ENCODE results near the gene STK40.

Gene STK40

DNA sequence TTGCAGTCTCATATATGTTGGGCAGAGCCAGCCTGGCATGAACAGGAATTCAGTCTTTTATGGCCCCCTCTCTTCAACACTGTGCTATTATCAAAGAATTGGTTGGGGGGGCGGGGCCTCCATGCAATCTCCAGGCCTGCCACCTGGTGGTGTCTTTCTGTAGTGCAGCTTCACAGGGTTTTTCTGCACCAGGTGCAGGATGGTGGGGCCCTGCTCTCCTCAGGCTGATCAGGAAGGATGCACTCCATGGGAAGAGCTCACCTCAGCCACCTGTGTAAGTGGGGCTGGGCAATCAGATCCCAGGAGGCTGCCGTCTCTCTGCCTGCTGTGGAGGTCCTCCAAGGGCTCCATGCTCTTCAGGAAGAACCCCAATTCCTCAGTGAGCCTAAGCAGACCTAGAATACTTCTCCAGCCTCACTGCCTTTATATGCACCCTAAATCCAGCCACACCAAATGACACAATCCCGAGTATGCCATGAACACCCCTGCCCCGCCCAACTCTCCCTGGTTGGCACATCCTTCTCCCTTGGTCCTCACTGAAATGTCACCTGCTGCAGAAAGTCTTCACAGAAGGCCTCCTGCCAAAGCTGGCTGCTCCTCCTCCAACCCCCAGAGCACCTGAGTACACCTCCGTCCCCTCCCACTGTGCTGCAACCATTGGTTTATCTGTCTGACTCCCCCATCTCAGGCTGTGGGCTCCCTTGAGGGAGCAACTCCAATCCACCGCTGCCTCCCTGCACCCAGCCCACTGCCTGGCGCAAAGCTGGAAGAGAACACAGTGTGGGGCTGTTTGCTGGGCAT lies 16.5 kb downstream of the STK40 start:
- peak; percentile 64 to 80 for DNase-seq (ENCODE audit: low read depth in 2 of 2)

DNA sequence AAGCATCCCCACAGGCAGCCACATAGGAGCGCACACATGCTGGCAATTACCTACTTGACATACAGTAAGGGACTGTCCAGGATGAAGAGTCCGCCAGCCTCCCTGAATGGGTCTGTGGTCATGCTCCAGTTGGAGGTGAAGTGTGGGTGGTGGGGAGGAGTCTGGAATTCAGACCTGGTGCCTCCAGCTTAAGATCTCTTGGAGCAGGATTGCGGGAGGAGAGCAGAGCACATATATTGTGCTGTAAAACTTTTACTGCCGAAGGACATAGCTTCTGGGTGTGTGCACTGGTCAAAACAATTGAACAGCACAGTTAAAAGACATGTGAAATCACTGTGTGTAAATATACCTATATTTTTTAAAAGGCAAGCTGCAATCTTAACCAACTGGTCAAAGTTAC lies 17.9 kb downstream of the STK40 start:
- DNase-seq (ENCODE audit: low read depth in 2 of 2) = no peak

DNA sequence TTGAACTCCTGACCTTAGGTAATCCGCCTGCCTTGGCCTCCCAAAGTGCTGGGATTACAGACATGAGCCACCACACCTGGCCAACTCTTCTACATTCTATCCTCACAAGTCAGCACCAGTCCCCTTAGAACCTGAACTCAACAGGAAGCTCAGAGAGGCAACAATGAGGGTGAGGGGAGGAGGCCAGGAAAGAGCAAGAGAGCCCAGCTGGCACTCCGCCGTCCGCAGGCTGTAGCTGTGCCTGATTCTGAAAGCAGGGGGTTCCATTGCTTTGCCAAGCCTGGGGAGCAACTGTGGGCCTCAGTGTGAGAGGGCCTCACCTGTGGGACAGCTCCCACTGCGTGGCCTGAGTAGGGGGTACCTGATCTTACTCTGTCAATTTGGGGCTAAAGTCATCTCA lies 18.7 kb downstream of the STK40 start:
- no peak for DNase-seq (ENCODE audit: low read depth in 2 of 2)

DNA sequence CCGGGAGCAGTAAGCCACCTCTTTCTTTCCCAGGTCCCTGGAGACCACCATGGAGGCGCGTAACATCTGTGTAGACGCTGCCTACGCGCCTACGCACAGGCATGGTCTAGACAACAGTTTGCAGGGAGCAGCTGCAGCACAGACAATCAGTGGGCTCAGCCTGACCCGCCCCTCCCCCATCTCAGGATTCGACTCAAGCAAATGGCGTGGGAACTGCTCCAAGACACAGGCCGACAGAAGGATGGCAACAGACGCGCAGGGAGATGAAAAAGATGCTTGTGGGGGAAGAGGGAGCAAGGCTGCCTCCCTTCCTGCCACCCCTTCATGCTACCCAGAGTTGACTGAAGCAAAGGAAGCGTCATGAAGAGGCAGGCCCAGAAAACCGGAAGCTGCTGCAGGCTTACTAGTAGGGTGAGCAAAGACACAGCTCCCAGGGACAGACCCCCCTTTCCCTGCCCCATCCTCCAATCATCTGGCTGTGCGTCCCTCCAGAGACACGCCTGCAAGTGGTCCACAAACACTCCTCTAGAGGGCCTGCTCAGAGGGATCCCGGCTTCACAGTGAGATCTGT lies 19.5 kb downstream of the STK40 start:
- no peak for DNase-seq (ENCODE audit: low read depth in 2 of 2)

DNA sequence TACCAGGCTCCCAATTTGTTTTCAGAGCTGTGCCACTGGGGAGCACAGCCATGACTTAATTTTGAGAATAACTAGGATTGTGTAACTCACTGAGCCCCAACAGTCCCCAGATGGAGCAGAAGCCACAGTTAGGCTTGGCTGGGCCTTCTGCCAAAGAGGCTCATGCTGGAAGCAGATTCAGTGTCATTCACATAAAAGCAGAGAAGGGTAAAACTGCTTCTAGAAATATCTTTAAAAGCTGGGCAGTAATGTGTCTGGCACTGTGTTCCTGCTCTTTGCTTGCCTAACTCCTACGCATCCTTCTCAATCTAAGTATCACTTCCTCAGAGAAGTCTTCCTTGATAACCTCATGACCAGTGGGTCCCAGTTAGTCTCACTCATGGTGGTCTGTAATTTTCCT lies 20.3 kb downstream of the STK40 start:
- no peak for DNase-seq (ENCODE audit: low read depth in 2 of 2)

GRCh38 chr1:36359911-36360550 lies 25.7 kb downstream of the STK40 start:
- no peak for DNase-seq (ENCODE audit: low read depth in 2 of 2)

DNA sequence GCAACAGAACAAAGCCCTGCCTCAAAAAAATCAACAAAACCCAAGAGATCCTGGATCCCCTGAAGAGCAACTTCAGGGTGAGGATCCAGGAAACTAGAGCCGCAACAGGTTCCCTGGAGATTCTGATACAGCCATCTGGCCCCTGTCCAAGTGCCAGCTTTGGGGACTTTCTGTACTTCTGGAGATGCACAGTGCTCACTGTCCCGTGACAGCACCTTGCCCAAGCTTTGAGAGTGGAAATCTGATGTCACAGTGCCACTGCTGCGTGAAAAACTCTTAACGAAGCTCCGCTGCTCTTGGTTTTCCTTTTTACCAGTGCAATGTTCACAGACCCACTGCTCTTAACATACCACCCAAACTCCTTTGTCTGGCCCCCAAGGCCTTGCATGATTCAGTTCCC lies 26.3 kb downstream of the STK40 start:
- no peak for DNase-seq (ENCODE audit: low read depth in 2 of 2)

- no peak for DNase-seq (ENCODE audit: low read depth in 2 of 2)
These were observed 27.1 kb downstream of the STK40 start for GRCh38 chr1:36358514-36359084.

GRCh38 chr1:36355811-36356210 lies 29.9 kb downstream of the STK40 start:
- no peak for DNase-seq (ENCODE audit: low read depth in 2 of 2)

DNA sequence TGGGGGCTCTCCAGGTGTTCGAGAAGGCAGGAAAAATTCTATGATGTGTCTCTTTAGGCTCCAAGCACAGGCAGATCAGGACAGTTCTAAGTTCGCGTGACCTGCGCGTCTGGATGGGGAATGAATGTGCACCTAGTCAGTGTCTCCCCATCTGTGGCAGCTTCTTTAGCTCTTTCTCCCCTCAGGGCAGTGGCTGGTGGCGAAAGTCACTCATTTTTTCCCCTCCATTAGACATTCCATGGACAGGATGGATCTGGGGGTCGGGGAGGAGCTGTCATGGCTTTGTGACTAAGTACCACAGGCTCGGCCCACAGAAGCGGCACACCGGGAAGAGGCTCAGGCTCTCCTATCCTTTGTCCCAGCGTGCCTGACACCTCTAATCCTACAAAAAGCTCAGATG lies 31.2 kb downstream of the STK40 start:
- DNase-seq (ENCODE audit: low read depth in 2 of 2) = no peak

- DNase-seq (ENCODE audit: low read depth in 2 of 2) = no peak
These were observed 32.5 kb downstream of the STK40 start for GRCh38 chr1:36352910-36353878.

- DNase-seq (ENCODE audit: low read depth in 2 of 2) = no peak
These were observed 33.4 kb downstream of the STK40 start for GRCh38 chr1:36352125-36352909.

DNA sequence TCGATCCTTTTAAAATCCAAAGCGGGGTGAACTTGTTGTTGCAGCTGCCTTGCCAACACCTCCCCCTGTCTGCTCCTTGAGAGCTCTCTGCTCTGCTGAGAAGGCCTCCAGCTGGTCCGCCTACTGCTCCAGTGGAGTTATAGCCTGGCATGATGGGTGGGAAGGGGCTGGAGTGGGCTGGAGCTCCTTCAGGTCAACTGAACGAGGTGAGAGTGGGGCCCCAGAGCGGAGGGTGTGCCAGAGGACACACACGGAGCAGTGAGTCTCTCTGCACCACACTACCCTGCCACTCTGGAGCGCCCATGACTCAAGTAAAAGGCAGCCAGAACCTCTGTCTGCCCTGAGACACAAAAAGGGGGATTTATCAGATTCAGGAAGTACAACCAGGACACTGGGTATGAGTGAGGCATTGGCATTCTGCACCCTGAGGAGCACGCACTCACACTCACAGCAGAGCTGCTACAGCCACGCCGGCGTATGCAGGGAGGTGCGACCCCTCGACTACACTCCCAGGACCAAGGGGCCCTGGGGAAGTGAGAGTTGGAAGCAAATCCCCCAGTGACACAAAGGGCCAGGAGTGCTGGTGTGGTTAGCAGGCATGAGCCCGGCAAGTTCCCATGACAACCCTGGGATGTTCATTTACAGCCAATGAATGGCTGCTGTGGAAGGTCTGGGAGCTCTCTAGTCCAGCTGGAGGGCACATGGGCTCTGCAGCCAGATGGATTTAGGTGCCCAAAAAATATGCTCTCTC lies 34.3 kb downstream of the STK40 start:
- DNase-seq (ENCODE audit: low read depth in 2 of 2) = no peak

DNA sequence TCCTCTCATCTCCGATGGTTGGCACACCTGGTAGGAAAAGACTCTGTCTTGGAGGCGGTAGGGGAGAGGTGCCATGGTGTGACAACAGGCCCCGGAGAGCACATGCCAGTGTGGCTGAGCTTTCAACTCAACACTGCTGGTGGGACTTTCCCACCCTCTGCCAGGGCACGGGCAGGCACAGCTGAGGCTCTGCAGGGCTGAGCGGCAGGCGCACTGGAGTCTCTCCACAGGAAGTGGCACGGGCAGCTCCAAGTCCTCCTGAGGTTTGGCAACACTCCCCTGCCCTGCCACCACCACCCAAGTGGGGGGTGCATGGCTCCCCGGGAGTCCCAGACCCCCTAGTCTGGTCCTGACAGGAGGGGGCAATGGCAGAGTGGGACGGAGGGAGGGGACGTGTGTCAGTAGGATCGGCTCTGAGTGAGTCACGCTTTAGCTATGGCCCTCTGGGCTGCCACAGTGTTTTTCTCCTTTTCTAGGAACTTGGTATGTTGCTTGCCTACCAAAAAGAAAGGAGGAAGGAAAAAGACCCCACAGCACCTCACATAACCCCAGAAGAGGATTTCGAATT lies 35.0 kb downstream of the STK40 start:
- DNase-seq (ENCODE audit: low read depth in 2 of 2) = no peak

DNA sequence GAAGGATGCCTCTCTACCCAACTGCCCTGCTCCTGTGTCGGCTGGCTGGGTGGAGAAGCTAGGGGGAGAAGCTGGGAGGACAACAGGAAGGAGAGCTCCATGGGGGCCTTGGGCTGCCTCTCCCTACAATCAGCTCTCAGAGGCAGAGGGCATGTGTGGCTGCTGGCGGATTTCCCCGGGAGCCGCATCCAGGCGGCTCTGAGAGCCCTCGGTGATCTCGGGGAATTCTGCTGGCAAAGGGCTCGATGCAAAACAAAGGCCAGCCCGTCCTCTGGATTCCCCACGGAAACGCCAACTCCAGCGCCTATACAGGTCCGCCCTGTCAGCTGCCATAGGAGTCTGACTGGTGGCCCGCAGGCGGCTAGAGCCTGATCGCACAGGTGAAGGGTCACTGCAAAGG lies 35.9 kb downstream of the STK40 start:
- no peak for DNase-seq (ENCODE audit: low read depth in 2 of 2)

DNA sequence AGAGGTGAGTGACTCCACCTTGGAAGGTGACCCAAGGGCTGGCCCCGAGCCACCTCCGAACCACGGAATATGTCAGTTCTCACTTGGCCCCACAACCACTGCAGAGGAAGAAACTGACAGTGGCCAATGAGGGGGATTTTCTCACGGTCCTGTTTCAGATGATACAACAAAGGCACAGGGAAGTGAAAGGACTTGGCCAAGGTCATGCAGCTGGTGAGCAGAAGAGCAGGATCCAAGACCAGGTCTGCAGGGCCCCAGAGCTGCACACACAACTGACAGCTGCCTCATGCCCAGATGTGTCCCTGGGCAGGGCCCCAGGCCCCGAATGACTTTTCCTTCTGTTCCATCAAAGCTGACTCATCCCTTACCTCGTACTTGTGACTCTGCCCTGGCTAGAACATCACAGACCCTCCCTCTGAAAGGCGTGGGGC lies 36.5 kb downstream of the STK40 start:
- no peak for DNase-seq (ENCODE audit: low read depth in 2 of 2)

DNA sequence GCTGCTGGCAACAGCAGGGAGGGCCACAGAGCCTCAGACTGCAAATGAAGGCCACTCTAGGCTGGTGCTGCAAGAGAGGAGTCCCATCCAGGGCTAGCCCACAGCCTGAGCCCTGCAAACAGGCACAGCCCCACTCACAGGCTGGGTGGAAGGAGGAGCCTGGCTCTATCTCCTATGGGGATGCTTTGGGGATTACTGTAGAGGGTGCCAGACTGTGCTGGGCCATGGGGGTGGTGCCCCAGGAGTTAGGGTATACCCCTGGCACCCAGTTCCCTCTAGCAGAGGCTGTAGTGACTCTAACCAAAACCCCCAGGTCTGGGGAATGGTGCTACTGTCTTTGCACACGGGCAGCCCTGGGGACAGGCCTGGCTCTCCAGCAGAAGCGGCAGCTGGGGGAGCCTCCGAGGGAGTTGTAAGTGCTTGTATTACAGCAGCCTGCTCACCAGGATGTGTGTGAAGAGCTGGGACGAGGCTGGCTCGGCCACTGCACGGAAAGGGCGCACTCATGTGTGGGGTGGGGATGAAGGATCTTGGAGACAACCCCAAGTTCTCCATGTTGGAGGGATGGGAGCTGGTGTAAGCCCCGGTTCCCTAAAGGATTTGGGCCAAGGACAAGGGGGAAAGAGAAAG lies 38.9 kb downstream of the STK40 start:
- DNase-seq (ENCODE audit: low read depth in 2 of 2) = no peak

DNA sequence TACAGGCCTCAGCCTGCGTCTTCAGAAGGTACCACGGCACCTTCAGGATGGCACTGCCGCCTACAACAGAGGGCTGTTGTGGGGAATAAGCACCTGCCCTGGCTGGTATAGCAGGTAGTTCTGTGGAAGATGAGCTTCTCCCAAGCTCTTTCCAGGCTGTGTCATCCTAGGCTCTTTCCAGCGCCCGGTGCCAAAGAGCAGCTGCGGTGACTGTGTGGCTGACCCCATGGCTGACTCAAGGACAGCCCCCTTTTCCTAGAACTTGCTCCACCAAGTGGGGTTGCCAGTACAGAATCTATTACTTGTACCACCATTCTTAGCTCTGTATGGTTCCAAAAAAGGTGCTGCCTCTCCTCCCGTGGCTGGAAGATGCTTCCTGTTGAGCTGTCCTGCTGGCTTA lies 40.4 kb downstream of the STK40 start:
- no peak for DNase-seq (ENCODE audit: low read depth in 2 of 2)

DNA sequence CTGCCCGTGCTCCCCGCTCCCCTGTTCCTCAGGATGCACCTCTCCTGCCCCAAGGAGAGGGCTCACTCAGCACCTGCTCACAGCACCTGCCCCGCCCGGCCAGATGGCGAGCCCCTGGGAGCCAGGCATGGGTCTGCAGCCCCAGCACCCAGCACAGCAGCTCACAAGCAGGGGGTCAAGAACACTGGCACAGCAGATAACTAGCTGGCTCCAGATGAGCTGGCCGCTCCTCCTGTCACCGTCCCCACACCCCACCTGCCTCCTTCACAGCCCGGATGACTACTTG lies 41.4 kb downstream of the STK40 start:
- DNase-seq (ENCODE audit: low read depth in 2 of 2) = no peak
